Measurements from ENCODE around the gene GPD1. TPM values are rescaled to one million over a fixed set of nuclear protein-coding genes. Genes with fewer than 3 reads are reported as not detected.

Gene GPD1
- total and polyA plus RNA-seq, 9 of the 15 experiments (the other 6 are each of a cell fraction or from before 2014, with no cell fraction given): 0.13 to 1.00 (median 0.55) TPM

DNA sequence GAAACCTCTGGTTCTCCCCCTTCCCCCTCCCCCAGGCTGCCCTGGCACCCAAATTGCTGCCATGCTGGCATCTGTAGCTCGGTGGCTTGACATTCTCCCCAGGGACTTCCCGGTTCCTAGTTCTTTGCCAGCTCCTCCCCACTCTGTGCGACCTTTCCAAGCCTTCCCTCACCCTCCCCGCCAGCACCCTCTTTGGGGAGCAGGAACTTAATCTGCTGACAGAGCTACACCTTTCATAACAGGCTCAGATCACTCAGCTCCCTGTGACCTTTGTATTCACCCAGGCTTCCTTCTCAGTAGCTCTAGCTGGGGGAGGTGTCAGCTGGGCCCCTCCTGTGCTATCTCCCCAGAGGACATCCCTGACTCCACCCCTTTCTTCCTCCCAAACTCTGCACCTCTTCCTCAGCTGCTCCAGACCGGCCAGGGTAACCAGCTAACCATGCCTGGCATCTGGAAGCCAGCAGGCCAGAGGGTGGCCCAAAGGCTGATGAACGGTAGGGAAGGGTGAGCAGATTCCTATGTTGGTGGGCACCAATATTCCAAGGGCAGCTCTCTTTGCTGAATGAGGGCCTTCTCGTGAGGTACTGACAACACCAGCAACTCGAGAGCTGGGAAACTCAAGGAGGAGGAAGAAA, 6.4 kb downstream of the GPD1 start (continued):
- TF ChIP-seq, protein P1, sequence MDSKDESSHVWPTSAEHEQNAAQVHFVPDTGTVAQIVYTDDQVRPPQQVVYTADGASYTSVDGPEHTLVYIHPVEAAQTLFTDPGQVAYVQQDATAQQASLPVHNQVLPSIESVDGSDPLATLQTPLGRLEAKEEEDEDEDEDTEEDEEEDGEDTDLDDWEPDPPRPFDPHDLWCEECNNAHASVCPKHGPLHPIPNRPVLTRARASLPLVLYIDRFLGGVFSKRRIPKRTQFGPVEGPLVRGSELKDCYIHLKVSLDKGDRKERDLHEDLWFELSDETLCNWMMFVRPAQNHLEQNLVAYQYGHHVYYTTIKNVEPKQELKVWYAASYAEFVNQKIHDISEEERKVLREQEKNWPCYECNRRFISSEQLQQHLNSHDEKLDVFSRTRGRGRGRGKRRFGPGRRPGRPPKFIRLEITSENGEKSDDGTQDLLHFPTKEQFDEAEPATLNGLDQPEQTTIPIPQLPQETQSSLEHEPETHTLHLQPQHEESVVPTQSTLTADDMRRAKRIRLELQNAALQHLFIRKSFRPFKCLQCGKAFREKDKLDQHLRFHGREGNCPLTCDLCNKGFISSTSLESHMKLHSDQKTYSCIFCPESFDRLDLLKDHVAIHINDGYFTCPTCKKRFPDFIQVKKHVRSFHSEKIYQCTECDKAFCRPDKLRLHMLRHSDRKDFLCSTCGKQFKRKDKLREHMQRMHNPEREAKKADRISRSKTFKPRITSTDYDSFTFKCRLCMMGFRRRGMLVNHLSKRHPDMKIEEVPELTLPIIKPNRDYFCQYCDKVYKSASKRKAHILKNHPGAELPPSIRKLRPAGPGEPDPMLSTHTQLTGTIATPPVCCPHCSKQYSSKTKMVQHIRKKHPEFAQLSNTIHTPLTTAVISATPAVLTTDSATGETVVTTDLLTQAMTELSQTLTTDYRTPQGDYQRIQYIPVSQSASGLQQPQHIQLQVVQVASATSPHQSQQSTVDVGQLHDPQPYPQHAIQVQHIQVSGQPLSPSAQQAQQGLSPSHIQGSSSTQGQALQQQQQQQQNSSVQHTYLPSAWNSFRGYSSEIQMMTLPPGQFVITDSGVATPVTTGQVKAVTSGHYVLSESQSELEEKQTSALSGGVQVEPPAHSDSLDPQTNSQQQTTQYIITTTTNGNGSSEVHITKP (IDR thresholded peaks at IDR 0.05; ENCODE audit: partially characterized antibody): no peak
- TF ChIP-seq, protein P2, sequence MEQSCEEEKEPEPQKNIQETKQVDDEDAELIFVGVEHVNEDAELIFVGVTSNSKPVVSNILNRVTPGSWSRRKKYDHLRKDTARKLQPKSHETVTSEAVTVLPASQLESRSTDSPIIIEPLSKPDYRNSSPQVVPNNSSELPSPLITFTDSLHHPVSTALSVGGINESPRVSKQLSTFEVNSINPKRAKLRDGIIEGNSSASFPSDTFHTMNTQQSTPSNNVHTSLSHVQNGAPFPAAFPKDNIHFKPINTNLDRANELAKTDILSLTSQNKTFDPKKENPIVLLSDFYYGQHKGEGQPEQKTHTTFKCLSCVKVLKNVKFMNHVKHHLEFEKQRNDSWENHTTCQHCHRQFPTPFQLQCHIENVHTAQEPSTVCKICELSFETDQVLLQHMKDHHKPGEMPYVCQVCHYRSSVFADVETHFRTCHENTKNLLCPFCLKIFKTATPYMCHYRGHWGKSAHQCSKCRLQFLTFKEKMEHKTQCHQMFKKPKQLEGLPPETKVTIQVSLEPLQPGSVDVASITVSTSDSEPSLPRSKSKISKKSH (CRISPR knock-in tag; IDR thresholded peaks at IDR 0.05): no peak
- TF ChIP-seq ZBTB8A (IDR thresholded peaks at IDR 0.05; ENCODE audit: partially characterized antibody) (no peak), RAD21 (CRISPR knock-in tag; conservative IDR thresholded peaks at IDR 0.05 in 1 of 2, IDR thresholded peaks at IDR 0.05 in 1 of 2) (no peak), KDM5B (IDR thresholded peaks at IDR 0.05; ENCODE audit: insufficient replicate concordance, low read depth, low read length) (no peak), ZNF707 (CRISPR knock-in tag; conservative IDR thresholded peaks at IDR 0.05) (no peak), EHMT2 (IDR thresholded peaks at IDR 0.05) (no peak), ZNF75A (CRISPR knock-in tag; IDR thresholded peaks at IDR 0.05) (no peak), PTTG1 (tag; IDR thresholded peaks at IDR 0.05; ENCODE audit: low read depth) (no peak), HNRNPH1 (optimal IDR thresholded peaks at IDR 0.05; ENCODE audit: low read depth, low read length) (no peak), BACH1 (tag; IDR thresholded peaks at IDR 0.05) (no peak), ZNF324 (CRISPR knock-in tag; IDR thresholded peaks at IDR 0.05) (no peak), MYNN (IDR thresholded peaks at IDR 0.05) (no peak), MYNN (CRISPR knock-in tag; IDR thresholded peaks at IDR 0.05) (no peak), CEBPG (CRISPR knock-in tag; IDR thresholded peaks at IDR 0.05) (no peak), CEBPG (tag; conservative IDR thresholded peaks at IDR 0.05 in 1 of 2, IDR thresholded peaks at IDR 0.05 in 1 of 2) (no peak)
- TF ChIP-seq, protein P3, sequence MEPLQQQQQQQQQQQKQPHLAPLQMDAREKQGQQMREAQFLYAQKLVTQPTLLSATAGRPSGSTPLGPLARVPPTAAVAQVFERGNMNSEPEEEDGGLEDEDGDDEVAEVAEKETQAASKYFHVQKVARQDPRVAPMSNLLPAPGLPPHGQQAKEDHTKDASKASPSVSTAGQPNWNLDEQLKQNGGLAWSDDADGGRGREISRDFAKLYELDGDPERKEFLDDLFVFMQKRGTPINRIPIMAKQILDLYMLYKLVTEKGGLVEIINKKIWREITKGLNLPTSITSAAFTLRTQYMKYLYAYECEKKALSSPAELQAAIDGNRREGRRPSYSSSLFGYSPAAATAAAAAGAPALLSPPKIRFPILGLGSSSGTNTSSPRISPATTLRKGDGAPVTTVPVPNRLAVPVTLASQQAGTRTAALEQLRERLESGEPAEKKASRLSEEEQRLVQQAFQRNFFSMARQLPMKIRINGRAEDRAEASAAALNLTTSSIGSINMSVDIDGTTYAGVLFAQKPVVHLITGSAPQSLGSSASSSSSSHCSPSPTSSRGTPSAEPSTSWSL (CRISPR knock-in tag; IDR thresholded peaks at IDR 0.05; ENCODE audit: borderline replicate concordance): no peak
- TF ChIP-seq, protein P4, sequence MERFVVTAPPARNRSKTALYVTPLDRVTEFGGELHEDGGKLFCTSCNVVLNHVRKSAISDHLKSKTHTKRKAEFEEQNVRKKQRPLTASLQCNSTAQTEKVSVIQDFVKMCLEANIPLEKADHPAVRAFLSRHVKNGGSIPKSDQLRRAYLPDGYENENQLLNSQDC (CRISPR knock-in tag; IDR thresholded peaks at IDR 0.05): no peak
- TF ChIP-seq, protein P5, sequence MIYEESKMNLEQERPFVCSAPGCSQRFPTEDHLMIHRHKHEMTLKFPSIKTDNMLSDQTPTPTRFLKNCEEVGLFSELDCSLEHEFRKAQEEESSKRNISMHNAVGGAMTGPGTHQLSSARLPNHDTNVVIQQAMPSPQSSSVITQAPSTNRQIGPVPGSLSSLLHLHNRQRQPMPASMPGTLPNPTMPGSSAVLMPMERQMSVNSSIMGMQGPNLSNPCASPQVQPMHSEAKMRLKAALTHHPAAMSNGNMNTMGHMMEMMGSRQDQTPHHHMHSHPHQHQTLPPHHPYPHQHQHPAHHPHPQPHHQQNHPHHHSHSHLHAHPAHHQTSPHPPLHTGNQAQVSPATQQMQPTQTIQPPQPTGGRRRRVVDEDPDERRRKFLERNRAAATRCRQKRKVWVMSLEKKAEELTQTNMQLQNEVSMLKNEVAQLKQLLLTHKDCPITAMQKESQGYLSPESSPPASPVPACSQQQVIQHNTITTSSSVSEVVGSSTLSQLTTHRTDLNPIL (CRISPR knock-in tag; IDR thresholded peaks at IDR 0.05): no peak
